WTC11 (cell line): ENCODE data around the gene SLC16A7.

Source experiments
- AFF4 ChIP-seq: sonication (generic); formaldehyde crosslinking; IDR thresholded peaks from 2 replicates; pipeline ENCODE4 v1.8.1; 2023; ENCODE audit warnings: mild to moderate bottlenecking, missing genetic modification reagents, borderline replicate concordance
- ATF3 ChIP-seq: sonication (generic); formaldehyde crosslinking; conservative IDR thresholded peaks from 2 replicates; pipeline ENCODE4 v1.8.1; 2022; ENCODE audit warnings: mild to moderate bottlenecking, missing genetic modification reagents
- CTCF ChIP-seq: fragments of 200-600 bp; IDR thresholded peaks from 2 replicates; pipeline ENCODE4 v1.8.0; 2022; ENCODE audit warnings: antibody characterized with exemption
- E2F1 ChIP-seq: sonication (generic); formaldehyde crosslinking; IDR thresholded peaks from 2 replicates; pipeline ENCODE4 v1.8.0; 2022; ENCODE audit warnings: mild to moderate bottlenecking, missing genetic modification reagents
- ESRRA ChIP-seq: sonication (generic); formaldehyde crosslinking; IDR thresholded peaks from 2 replicates; pipeline ENCODE4 v1.8.1; 2022; ENCODE audit warnings: mild to moderate bottlenecking, missing genetic modification reagents, borderline replicate concordance
- GTF2I ChIP-seq: fragments of 250-450 bp; sonication (Bioruptor Pico); conservative IDR thresholded peaks from 2 replicates; pipeline ENCODE4 v1.4.0; 2021; ENCODE audit warnings: mild to moderate bottlenecking
- MAX ChIP-seq: sonication (generic); formaldehyde crosslinking; IDR thresholded peaks from 2 replicates; pipeline ENCODE4 v1.8.0; 2022; ENCODE audit warnings: mild to moderate bottlenecking, missing genetic modification reagents
- SOX15 ChIP-seq: fragments of 250-450 bp; sonication (Bioruptor Pico); IDR thresholded peaks from 2 replicates; pipeline ENCODE4 v1.9.0; 2021; ENCODE audit warnings: mild to moderate bottlenecking
- SP1 ChIP-seq: sonication (generic); formaldehyde crosslinking; conservative IDR thresholded peaks from 2 replicates; pipeline ENCODE4 v1.8.1; 2022; ENCODE audit warnings: missing genetic modification reagents
- STAT6 ChIP-seq: sonication (generic); formaldehyde crosslinking; conservative IDR thresholded peaks from 2 replicates; pipeline ENCODE4 v1.8.1; 2023; ENCODE audit warnings: mild to moderate bottlenecking, low read depth, missing genetic modification reagents, moderate library complexity
- USF2 ChIP-seq: sonication (generic); formaldehyde crosslinking; IDR thresholded peaks from 2 replicates; pipeline ENCODE4 v1.8.1; 2023; ENCODE audit warnings: mild to moderate bottlenecking, missing genetic modification reagents, moderate library complexity
- ZNF512 ChIP-seq: sonication (generic); formaldehyde crosslinking; IDR thresholded peaks from 2 replicates; pipeline ENCODE4 v1.8.1; 2022; ENCODE audit warnings: missing genetic modification reagents, borderline replicate concordance

GRCh38 chr12:59624732-59625460, 29.1 kb downstream of the SLC16A7 start:
- TF ChIP-seq USF2 (CRISPR knock-in tag), result no peak
- TF ChIP-seq CTCF, result no peak
- TF ChIP-seq SP1 (CRISPR knock-in tag), result no peak
- TF ChIP-seq E2F1 (CRISPR knock-in tag), result no peak
- no peak for TF ChIP-seq ATF3 (CRISPR knock-in tag)
- no peak for TF ChIP-seq MAX
- no peak for TF ChIP-seq GTF2I (CRISPR knock-in tag)
- no peak for TF ChIP-seq AFF4
- no peak for TF ChIP-seq ESRRA
- TF ChIP-seq ZNF512, result no peak
- no peak for TF ChIP-seq SOX15
- TF ChIP-seq STAT6 (CRISPR knock-in tag), result no peak
